GM13976 (cell line): ENCODE measurements around the gene THADA.
"Not testable (repeated sequence)": the region's sequence is repeated elsewhere in the genome, so short reads cannot be mapped to it uniquely, and the experiment has no call there.

Experiments used
- DNase-seq: peaks from one replicate; pipeline ENCODE4 v3.0.0; 2012; ENCODE audit warnings: low spot score
- CTCF ChIP-seq: IDR thresholded peaks from 2 replicates; pipeline ENCODE4 v1.5.1; 2012; ENCODE audit warnings: borderline replicate concordance, mild to moderate bottlenecking; ENCODE audit not compliant: insufficient read depth; ENCODE audit errors: extremely low read depth, missing control alignments, control extremely low read depth
- in situ Hi-C: fragments of 300-500 bp; cut with MboI; formaldehyde crosslinking; loops from one replicate; pipeline ENCODE4 v1.12.0; 2022; ENCODE audit warnings: low sequenced_read_pairs, mixed read lengths, inconsistent platforms; ENCODE audit not compliant: unreplicated experiment

Gene THADA

GRCh38 chr2:43302961-43303494, 292.8 kb downstream of the THADA start:
- DNase-seq: no peak
- no peak for TF ChIP-seq CTCF
- in situ Hi-C loops: no loop called here

GRCh38 chr2:43302182-43302960, 293.5 kb downstream of the THADA start:
- in situ Hi-C loops: no loop called here
- TF ChIP-seq CTCF: no peak
- DNase-seq: no peak

DNA sequence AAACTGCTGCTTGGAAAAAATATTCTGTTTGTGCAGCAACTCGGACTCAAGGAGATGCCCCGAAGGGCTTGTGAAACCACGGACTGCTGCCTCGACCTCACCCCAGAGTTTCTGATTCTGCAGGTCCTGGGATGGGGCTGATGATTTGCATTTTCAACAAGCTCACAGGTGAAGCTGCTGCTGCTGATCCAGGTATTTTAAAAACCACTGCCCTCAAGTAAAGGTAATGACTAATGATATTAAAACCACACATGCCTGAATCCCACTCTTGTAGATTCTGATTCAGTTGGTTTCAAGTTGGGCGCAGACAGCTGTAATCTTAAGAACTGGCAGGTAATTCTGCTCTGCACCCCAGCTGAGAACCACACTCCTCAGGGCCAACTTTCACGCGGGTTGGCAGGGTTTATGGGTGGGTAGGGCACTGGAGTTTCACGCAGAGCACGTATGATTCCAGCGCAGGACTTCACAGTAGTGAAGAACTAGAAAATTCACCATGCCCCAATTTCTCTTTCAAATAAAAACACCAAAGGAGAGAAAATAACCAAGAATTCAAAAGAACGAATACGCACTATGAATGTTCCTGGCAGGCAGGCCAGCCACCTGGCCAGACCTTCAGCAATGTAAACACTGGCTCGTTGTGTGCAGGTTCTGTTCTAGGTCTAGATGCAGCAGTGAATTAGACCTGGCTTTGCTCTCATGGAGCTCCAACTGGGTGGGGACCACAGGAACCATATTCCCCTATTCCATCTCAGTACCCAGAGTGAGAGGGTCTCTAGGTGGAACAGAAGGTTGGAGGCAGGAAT, 294.9 kb downstream of the THADA start:
- no peak for TF ChIP-seq CTCF
- in situ Hi-C loops: no loop called here
- DNase-seq: no peak

- DNase-seq: no peak
- TF ChIP-seq CTCF: no peak
- in situ Hi-C loops: no loop called here
These were observed 295.6 kb downstream of the THADA start for GRCh38 chr2:43300222-43300621.

DNA sequence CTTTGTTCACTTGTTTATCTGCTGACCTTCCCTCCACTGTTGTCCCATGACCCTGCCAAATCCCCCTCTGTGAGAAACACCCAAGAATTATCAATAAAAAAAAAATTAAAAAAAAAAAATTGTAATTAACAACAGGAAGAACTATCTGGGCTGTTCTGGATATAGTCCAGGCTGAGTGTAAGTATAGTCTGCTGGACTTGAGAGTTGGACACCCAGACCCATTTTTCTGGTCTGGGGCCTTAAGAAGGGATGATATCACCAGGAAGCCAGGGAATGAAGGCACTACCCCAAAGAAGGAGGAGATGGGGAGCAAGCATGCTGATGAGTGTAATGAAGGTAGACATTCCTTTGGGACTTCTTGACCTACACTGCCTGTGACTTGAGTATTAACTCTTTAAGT, 297.3 kb downstream of the THADA start:
- TF ChIP-seq CTCF: no peak
- no peak for DNase-seq
- in situ Hi-C loops: no loop called here

GRCh38 chr2:43297740-43298139, 298.1 kb downstream of the THADA start:
- in situ Hi-C loops: not testable (repeated sequence)

More at GRCh38 chr2:43297740-43298139, 298.1 kb downstream of the THADA start:
- not testable (repeated sequence) for DNase-seq
